Measurements from ENCODE around the gene GALNT14.

The GALNT14 gene

DNA sequence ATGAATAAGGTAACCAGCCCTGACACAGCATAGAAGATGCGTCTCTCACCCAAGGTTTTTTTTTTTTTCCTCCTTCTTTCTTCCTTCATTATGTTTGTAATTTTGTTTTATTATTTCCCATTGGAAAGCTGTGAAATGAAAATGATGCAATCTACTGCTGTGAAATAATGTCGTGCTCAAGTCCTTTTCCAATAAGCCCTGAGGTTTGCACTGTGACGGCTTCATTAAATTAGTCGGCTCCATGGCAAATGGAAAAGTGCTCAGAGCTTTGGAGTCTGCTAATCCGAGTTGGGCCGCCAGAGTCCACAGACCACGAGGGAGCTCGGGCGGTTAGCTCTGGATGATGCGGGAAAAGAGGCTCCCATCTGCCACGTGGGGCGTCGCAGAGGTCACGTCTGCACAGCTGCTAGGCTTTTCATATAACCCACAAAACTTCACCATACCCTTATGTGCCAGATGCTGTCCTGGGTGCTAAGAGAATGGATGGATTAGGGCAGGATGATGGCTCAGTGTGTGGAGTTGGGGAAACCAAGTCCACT, 238.7 kb downstream of the GALNT14 start:
- no peak for DNase-seq (ENCODE audit: low read depth)
- TF ChIP-seq, protein P1, sequence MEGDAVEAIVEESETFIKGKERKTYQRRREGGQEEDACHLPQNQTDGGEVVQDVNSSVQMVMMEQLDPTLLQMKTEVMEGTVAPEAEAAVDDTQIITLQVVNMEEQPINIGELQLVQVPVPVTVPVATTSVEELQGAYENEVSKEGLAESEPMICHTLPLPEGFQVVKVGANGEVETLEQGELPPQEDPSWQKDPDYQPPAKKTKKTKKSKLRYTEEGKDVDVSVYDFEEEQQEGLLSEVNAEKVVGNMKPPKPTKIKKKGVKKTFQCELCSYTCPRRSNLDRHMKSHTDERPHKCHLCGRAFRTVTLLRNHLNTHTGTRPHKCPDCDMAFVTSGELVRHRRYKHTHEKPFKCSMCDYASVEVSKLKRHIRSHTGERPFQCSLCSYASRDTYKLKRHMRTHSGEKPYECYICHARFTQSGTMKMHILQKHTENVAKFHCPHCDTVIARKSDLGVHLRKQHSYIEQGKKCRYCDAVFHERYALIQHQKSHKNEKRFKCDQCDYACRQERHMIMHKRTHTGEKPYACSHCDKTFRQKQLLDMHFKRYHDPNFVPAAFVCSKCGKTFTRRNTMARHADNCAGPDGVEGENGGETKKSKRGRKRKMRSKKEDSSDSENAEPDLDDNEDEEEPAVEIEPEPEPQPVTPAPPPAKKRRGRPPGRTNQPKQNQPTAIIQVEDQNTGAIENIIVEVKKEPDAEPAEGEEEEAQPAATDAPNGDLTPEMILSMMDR (conservative IDR thresholded peaks at IDR 0.05; ENCODE audit: low read length), result no peak
- H3K4me3 ChIP-seq (ENCODE audit: low read length), result no peak overlapping the region

DNA sequence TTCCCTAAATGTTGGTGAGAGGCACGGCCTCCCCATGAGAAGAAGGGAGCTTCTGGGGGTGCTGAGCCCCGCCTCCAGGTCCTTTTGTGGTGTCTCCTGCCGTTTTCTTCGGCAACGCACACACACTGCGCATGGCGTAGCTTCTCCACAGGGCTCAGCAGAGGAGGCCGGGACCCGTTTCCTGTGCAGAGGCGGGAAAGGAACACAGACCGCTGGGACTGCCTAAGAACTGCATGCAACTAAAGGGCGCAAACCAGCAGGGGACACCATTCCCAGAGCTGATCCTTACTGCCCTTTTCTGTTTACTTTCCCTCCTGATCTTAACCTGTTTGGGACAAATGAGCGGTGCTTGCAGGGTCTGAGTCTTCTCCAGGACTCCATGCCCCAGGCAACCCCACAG, 240.7 kb downstream of the GALNT14 start:
- H3K4me3 ChIP-seq (ENCODE audit: low read length), result no peak overlapping the region
- no peak for DNase-seq (ENCODE audit: low read depth)
- TF ChIP-seq, protein P1 (conservative IDR thresholded peaks at IDR 0.05; ENCODE audit: low read length), result no peak

DNA sequence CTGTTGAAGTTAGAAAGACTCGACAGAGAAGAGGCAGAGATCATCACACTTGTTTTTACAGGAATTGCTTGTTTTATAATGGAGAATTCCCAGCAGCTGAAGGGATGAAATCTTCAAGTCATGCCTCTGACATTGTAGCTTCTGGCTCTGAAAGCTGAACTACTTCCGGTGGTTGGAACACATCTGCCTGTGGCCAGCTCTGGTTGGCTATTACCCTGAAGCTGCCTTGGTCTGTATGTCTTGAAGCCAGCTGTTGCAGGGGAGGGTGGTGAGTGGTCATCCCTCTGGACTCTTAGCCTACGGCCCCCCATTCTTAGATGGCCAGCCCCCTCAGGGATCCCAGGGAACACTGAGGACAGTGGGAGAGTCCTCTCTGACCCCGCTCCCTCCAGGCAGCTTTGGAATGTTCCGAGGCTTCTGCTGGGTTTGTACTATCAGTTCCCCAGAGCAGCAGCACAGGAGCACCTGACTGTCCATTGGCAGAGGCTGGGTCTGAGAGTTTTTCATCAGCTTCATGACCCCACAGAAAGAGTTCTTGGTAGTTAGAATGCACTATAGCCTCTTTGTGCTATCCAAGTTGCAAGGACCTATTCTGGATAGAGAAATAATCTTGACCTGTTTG, 243.6 kb downstream of the GALNT14 start:
- TF ChIP-seq, protein P1 (conservative IDR thresholded peaks at IDR 0.05; ENCODE audit: low read length), result no peak
- H3K4me3 ChIP-seq (ENCODE audit: low read length), result no peak overlapping the region
- DNase-seq (ENCODE audit: low read depth), result no peak

DNA sequence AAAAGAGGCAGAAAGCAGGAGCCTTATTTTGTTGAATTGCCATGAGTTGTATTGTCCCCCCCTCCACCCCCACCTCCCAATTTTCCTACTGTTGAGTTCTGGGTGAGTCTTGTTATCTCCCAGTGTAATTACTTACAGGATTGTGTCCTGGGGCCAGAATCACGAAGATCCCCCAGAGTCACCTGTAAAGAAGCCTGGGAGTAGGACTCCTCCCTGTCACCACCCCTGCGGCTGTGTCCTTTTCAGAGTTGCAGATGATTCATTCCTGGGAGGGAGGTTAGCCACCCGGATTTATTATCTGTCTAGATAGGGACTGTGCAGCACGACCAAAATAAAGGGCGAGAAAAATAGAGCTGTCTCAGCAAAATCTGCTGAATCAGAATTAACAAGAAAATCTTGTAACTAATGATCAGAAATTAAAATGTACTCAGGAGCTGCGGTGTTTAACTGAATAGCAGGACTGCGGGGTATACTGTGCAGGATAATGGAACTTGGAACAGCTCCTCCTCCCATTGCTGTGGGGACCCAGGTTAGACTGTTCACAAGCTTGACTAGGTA, 249.3 kb downstream of the GALNT14 start:
- no peak for DNase-seq (ENCODE audit: low read depth)
- TF ChIP-seq, protein P1 (conservative IDR thresholded peaks at IDR 0.05; ENCODE audit: low read length), result no peak
- no peak overlapping the region for H3K4me3 ChIP-seq (ENCODE audit: low read length)

DNA sequence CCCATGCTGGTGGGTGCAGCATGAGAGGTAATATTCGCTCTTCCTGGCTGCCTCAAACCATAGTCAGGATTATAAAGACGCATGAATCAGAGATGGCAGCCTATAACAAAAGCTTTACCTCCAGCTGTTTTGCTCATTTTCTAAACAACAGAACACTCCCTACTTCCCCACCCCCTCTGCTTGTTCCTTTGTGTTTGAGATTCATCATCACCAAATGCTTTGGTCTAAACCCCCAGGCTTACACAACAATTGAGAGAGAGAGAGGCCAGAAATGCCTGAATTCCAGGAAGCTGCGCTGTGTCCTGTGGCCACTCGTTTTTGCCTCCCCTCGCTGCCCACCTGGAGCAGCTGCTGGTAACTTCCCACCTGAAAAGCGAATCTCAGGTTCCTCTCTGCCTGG, 252.2 kb downstream of the GALNT14 start:
- H3K4me3 ChIP-seq (ENCODE audit: low read length), result no peak overlapping the region
- no peak for DNase-seq (ENCODE audit: low read depth)
- TF ChIP-seq, protein P1 (conservative IDR thresholded peaks at IDR 0.05; ENCODE audit: low read length), result no peak

DNA sequence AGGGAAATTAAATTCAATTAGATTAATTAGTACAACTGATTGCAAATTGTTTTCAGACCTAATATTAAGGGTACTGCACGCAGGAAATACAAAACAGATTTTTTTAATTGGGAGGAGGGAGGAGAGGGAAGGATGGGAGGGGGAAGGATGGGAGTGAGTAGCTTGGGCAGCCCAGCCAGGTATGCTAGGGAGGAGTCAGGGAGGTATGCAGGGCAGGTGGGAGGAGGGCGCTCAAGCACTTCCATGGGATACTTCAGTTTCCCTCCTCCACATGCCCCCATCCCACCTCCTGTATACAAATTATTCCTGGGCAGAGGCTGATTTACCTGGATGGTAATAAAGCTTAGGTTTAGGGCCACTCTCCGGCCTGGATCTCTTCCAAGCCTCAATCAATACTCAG, 254.4 kb downstream of the GALNT14 start:
- no peak for DNase-seq (ENCODE audit: low read depth)
- TF ChIP-seq, protein P1 (conservative IDR thresholded peaks at IDR 0.05; ENCODE audit: low read length), result no peak
- no peak overlapping the region for H3K4me3 ChIP-seq (ENCODE audit: low read length)

DNA sequence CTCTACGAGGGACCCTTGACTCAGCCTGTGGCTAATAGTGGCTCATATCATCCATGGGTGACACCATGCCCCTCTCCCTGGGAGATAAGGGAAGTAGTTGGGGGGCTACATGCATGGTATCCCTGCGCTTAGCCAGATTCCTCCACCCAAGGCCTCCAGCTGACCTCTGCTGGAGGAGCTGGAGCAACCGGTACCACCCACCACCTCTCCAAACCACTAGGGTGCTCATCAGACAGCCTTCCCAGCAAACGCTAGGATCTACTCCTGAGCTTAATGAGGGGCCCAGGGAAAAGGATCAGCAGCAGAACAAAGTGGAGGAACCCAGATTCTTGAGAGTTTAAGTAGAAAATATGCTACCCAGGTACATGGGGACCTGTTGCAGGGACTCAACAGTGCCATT, 255.1 kb downstream of the GALNT14 start:
- TF ChIP-seq, protein P1 (conservative IDR thresholded peaks at IDR 0.05; ENCODE audit: low read length), result no peak
- H3K4me3 ChIP-seq (ENCODE audit: low read length), result no peak overlapping the region
- no peak for DNase-seq (ENCODE audit: low read depth)
